22Rv1 (cell line): ENCODE data around the gene GNAS.

Source experiments
- ZFX ChIP-seq: fragments of 450-650 bp; IDR thresholded peaks from 2 replicates; pipeline ENCODE4 v1.6.1; 2017; ENCODE audit warnings: antibody characterized with exemption, borderline replicate concordance
- TF ChIP-seq, protein P1 (sequence below): fragments of 450-650 bp; IDR thresholded peaks from 2 replicates; pipeline ENCODE4 v1.5.1; 2017; ENCODE audit warnings: mild to moderate bottlenecking

DNA sequence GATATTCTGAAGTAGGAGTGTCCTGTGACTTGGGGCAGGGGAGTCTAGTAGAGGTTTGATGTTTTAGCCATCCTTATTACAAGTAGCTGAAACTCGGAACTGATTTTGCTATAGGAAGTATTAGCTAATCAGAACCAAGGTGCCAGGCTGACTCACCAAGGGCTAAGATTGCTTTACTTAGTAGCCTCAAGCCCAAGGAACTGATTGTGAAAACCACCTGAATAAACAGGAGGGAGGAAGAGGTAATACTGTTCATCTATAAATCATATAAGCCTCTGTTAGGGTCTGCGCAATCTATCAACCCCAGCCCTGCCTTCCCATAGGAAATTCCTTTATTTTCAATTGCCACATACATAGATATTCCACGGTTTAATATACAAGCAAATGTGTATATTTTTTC, 54.4 kb downstream of the GNAS start:
- TF ChIP-seq, protein P1, sequence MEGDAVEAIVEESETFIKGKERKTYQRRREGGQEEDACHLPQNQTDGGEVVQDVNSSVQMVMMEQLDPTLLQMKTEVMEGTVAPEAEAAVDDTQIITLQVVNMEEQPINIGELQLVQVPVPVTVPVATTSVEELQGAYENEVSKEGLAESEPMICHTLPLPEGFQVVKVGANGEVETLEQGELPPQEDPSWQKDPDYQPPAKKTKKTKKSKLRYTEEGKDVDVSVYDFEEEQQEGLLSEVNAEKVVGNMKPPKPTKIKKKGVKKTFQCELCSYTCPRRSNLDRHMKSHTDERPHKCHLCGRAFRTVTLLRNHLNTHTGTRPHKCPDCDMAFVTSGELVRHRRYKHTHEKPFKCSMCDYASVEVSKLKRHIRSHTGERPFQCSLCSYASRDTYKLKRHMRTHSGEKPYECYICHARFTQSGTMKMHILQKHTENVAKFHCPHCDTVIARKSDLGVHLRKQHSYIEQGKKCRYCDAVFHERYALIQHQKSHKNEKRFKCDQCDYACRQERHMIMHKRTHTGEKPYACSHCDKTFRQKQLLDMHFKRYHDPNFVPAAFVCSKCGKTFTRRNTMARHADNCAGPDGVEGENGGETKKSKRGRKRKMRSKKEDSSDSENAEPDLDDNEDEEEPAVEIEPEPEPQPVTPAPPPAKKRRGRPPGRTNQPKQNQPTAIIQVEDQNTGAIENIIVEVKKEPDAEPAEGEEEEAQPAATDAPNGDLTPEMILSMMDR = no peak
- no peak for TF ChIP-seq ZFX
